Measurements from ENCODE around the gene SERBP1.

Gene SERBP1

DNA sequence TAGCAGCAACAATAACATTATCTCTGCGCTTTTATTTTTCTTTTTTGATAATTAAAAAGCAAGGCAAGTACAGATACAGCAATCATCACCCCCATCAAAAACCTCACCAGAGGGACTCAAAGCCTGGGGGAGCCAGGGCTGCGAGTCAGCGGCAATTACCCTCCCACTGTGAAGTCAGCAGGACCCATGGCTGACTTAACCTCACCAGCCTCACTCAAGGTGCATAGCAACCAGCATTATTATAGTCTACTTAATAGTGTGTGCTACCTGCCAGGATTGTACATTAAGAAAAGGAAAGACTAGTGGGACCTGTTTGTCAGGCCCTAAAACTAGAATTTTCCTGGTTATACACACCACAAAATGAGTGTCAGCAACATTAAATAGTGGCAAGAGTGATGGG is 28.9 kb upstream of the SERBP1 start:
- no peak overlapping the region for H2AK5ac ChIP-seq (ENCODE audit: low read length)
- H3K4ac ChIP-seq (ENCODE audit: low read depth, low read length) = no peak overlapping the region
- H3K9ac ChIP-seq (ENCODE audit: low read length) = no peak overlapping the region
- H3K4me2 ChIP-seq (ENCODE audit: low read length) = no peak overlapping the region
- H3K4me1 ChIP-seq (ENCODE audit: control insufficient read depth in 1 of 2, insufficient read depth in 2 of 2, low read length in 2 of 2) = no peaks in the 10 kb centered on the region
- H4K8ac ChIP-seq (ENCODE audit: low read depth, low read length) = no peak overlapping the region
- H3K23ac ChIP-seq (ENCODE audit: low read length) = no peak overlapping the region
- no peak overlapping the region for H3K14ac ChIP-seq (ENCODE audit: low read length)
- H3K79me1 ChIP-seq (ENCODE audit: low read length) = no peaks in the 10 kb centered on the region
- DNase-seq = peak in 1 of 2 donors; percentile 5
- no peak overlapping the region for H3K27ac ChIP-seq (ENCODE audit: low read depth, low read length)
- H2BK120ac ChIP-seq (ENCODE audit: insufficient read depth, low read length, poor library complexity) = no peak overlapping the region
- no peaks in the 10 kb centered on the region for H3K9me3 ChIP-seq (ENCODE audit: insufficient read depth, low read depth, low read length)
- no peak overlapping the region for H4K12ac ChIP-seq (ENCODE audit: low read depth, low read length)
- H2BK5ac ChIP-seq (ENCODE audit: low read depth, low read length, poor library complexity) = no peak overlapping the region
- H3K4me3 ChIP-seq (ENCODE audit: low read depth, low read length) = no peak overlapping the region
- no peaks in the 10 kb centered on the region for H3K36me3 ChIP-seq (ENCODE audit: control insufficient read depth in 1 of 2, insufficient read depth in 2 of 2, low read length in 2 of 2)
- H2BK12ac ChIP-seq (ENCODE audit: low read length) = no peak overlapping the region
- H3K27me3 ChIP-seq (ENCODE audit: insufficient read depth, low read length) = no peaks in the 10 kb centered on the region
- no peak overlapping the region for H3K18ac ChIP-seq (ENCODE audit: low read length)
- no CpG with 5 or more reads among the region's 3 CpGs for WGBS (ENCODE audit: extremely low coverage, insufficient coverage, insufficient read length)
- no peaks in the 10 kb centered on the region for H3K79me2 ChIP-seq (ENCODE audit: control insufficient read depth, insufficient read depth, low read length, poor library complexity)
- H2AFZ ChIP-seq (ENCODE audit: insufficient read depth, low read length, poor library complexity) = no peak overlapping the region
- H4K91ac ChIP-seq (ENCODE audit: low read depth, low read length) = no peak overlapping the region

DNA sequence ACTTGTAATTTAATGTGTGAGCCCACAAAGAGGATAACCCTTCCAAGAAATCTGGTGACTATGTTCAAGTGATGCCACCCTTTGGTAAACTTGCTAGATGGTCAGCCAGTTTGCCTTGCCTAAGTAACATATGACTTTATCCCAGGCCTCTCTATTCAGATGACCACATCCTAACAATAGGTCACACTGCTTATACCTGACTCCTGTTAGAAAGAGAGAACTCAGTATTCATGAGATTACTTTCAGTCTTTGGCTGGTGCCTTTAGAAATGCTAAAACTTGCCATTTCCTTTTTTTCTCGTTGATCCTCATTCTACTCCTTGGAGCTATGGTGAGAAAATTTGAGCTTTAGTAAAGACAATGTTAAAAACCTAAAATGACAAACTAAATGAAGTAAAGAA is 28.5 kb upstream of the SERBP1 start:
- DNase-seq = no peak
- H4K12ac ChIP-seq (ENCODE audit: low read depth, low read length) = no peak overlapping the region
- H3K9ac ChIP-seq (ENCODE audit: low read length) = no peak overlapping the region
- H3K79me2 ChIP-seq (ENCODE audit: control insufficient read depth, insufficient read depth, low read length, poor library complexity) = no peaks in the 10 kb centered on the region
- no peak overlapping the region for H2BK12ac ChIP-seq (ENCODE audit: low read length)
- H3K4me2 ChIP-seq (ENCODE audit: low read length) = no peak overlapping the region
- H3K27ac ChIP-seq (ENCODE audit: low read depth, low read length) = no peak overlapping the region
- no peaks in the 10 kb centered on the region for H3K79me1 ChIP-seq (ENCODE audit: low read length)
- no CpG with 5 or more reads among the region's 1 CpG for WGBS (ENCODE audit: extremely low coverage, insufficient coverage, insufficient read length)
- no peak overlapping the region for H4K91ac ChIP-seq (ENCODE audit: low read depth, low read length)
- no peak overlapping the region for H4K8ac ChIP-seq (ENCODE audit: low read depth, low read length)
- H2AFZ ChIP-seq (ENCODE audit: insufficient read depth, low read length, poor library complexity) = no peak overlapping the region
- no peak overlapping the region for H3K4me3 ChIP-seq (ENCODE audit: low read depth, low read length)
- no peak overlapping the region for H2BK120ac ChIP-seq (ENCODE audit: insufficient read depth, low read length, poor library complexity)
- H2AK5ac ChIP-seq (ENCODE audit: low read length) = no peak overlapping the region
- H2BK5ac ChIP-seq (ENCODE audit: low read depth, low read length, poor library complexity) = no peak overlapping the region
- H3K4ac ChIP-seq (ENCODE audit: low read depth, low read length) = no peak overlapping the region
- no peaks in the 10 kb centered on the region for H3K27me3 ChIP-seq (ENCODE audit: insufficient read depth, low read length)
- no peak overlapping the region for H3K18ac ChIP-seq (ENCODE audit: low read length)
- no peaks in the 10 kb centered on the region for H3K36me3 ChIP-seq (ENCODE audit: control insufficient read depth in 1 of 2, insufficient read depth in 2 of 2, low read length in 2 of 2)
- H3K23ac ChIP-seq (ENCODE audit: low read length) = no peak overlapping the region
- H3K4me1 ChIP-seq (ENCODE audit: control insufficient read depth in 1 of 2, insufficient read depth in 2 of 2, low read length in 2 of 2) = no peaks in the 10 kb centered on the region
- no peak overlapping the region for H3K14ac ChIP-seq (ENCODE audit: low read length)
- H3K9me3 ChIP-seq (ENCODE audit: insufficient read depth, low read depth, low read length) = no peaks in the 10 kb centered on the region

DNA sequence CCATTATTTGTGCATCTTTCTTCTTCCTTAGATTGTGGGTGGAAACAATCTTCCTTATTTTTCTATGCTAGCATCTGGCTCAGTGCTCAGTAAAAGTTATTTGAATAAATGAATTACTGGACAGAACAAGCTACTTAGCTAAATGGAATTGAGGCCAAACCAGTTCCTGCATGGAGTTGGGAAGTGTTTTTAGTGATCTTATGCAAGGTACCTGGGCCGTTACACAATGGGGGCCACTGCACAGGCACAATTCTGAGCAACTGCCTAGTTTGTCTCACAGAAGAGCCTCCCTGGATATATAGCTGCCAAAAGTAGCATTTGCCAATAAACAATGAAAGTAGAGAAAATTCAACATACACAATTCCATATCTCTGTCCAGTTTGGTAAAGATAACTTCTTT is 27.0 kb upstream of the SERBP1 start:
- no peak overlapping the region for H2BK120ac ChIP-seq (ENCODE audit: insufficient read depth, low read length, poor library complexity)
- no peaks in the 10 kb centered on the region for H3K36me3 ChIP-seq (ENCODE audit: control insufficient read depth in 1 of 2, insufficient read depth in 2 of 2, low read length in 2 of 2)
- H2BK5ac ChIP-seq (ENCODE audit: low read depth, low read length, poor library complexity) = no peak overlapping the region
- no peak overlapping the region for H3K14ac ChIP-seq (ENCODE audit: low read length)
- no peak overlapping the region for H3K27ac ChIP-seq (ENCODE audit: low read depth, low read length)
- no peaks in the 10 kb centered on the region for H3K79me2 ChIP-seq (ENCODE audit: control insufficient read depth, insufficient read depth, low read length, poor library complexity)
- no CpG with 5 or more reads among the region's 1 CpG for WGBS (ENCODE audit: extremely low coverage, insufficient coverage, insufficient read length)
- H2BK12ac ChIP-seq (ENCODE audit: low read length) = no peak overlapping the region
- DNase-seq = peak in 1 of 2 donors; percentile 30
- no peak overlapping the region for H4K12ac ChIP-seq (ENCODE audit: low read depth, low read length)
- H2AK5ac ChIP-seq (ENCODE audit: low read length) = no peak overlapping the region
- H3K4me1 ChIP-seq (ENCODE audit: control insufficient read depth in 1 of 2, insufficient read depth in 2 of 2, low read length in 2 of 2) = no peaks in the 10 kb centered on the region
- H3K18ac ChIP-seq (ENCODE audit: low read length) = no peak overlapping the region
- H3K4me2 ChIP-seq (ENCODE audit: low read length) = no peak overlapping the region
- no peaks in the 10 kb centered on the region for H3K9me3 ChIP-seq (ENCODE audit: insufficient read depth, low read depth, low read length)
- no peak overlapping the region for H3K4ac ChIP-seq (ENCODE audit: low read depth, low read length)
- no peak overlapping the region for H4K8ac ChIP-seq (ENCODE audit: low read depth, low read length)
- no peak overlapping the region for H3K9ac ChIP-seq (ENCODE audit: low read length)
- H3K4me3 ChIP-seq (ENCODE audit: low read depth, low read length) = no peak overlapping the region
- no peaks in the 10 kb centered on the region for H3K27me3 ChIP-seq (ENCODE audit: insufficient read depth, low read length)
- H2AFZ ChIP-seq (ENCODE audit: insufficient read depth, low read length, poor library complexity) = no peak overlapping the region
- H4K91ac ChIP-seq (ENCODE audit: low read depth, low read length) = no peak overlapping the region
- no peak overlapping the region for H3K23ac ChIP-seq (ENCODE audit: low read length)
- H3K79me1 ChIP-seq (ENCODE audit: low read length) = no peaks in the 10 kb centered on the region

DNA sequence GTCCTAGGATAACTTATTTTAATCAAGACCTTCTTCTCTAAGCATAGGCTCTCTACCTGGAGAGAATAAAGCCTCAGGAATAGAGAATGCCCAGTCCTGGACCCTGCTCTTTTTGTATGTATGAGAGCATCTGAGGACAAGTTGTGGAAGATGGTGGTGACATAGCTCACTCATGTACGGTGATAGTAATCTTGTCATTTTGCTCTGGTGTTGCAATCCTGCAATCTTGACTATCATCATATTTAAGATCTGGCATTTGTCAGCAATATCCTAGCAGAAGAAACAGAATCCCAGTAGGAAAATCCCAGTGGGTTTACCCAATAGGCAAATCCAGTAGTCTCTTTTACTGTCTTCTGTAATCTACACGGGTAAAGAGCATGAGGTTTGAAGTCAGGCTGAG is 21.6 kb upstream of the SERBP1 start:
- Histone ChIP-seq H3K27me3 (ENCODE audit: insufficient read depth, low read length) (no peaks in the 10 kb centered on the region), H3K18ac (ENCODE audit: low read length) (no peak overlapping the region), H3K14ac (ENCODE audit: low read length) (no peak overlapping the region), H4K8ac (ENCODE audit: low read depth, low read length) (no peak overlapping the region), H2AK5ac (ENCODE audit: low read length) (no peak overlapping the region), H3K4me1 (ENCODE audit: control insufficient read depth in 1 of 2, insufficient read depth in 2 of 2, low read length in 2 of 2) (peaks cover 0 to 2% of the 10 kb centered on the region in 2 experiments), H2AFZ (ENCODE audit: insufficient read depth, low read length, poor library complexity) (no peak overlapping the region), H3K36me3 (ENCODE audit: control insufficient read depth in 1 of 2, insufficient read depth in 2 of 2, low read length in 2 of 2) (no peaks in the 10 kb centered on the region), H3K9ac (ENCODE audit: low read length) (no peak overlapping the region), H3K27ac (ENCODE audit: low read depth, low read length) (no peak overlapping the region), H3K9me3 (ENCODE audit: insufficient read depth, low read depth, low read length) (no peaks in the 10 kb centered on the region), H3K23ac (ENCODE audit: low read length) (no peak overlapping the region), H3K79me1 (ENCODE audit: low read length) (no peaks in the 10 kb centered on the region), H2BK12ac (ENCODE audit: low read length) (no peak overlapping the region), H3K79me2 (ENCODE audit: control insufficient read depth, insufficient read depth, low read length, poor library complexity) (no peaks in the 10 kb centered on the region), H3K4ac (ENCODE audit: low read depth, low read length) (no peak overlapping the region), H2BK120ac (ENCODE audit: insufficient read depth, low read length, poor library complexity) (no peak overlapping the region), H2BK5ac (ENCODE audit: low read depth, low read length, poor library complexity) (no peak overlapping the region), H4K12ac (ENCODE audit: low read depth, low read length) (no peak overlapping the region), H3K4me3 (ENCODE audit: low read depth, low read length) (no peak overlapping the region), H4K91ac (ENCODE audit: low read depth, low read length) (no peak overlapping the region), H3K4me2 (ENCODE audit: low read length) (no peak overlapping the region)
- WGBS (ENCODE audit: extremely low coverage, insufficient coverage, insufficient read length) = no CpG with 5 or more reads among the region's 2 CpGs
- DNase-seq = peak; percentile 72 to 91

Data from trophoblast cell (in vitro differentiated cells and primary cell).